NCI-H510A (cell line): ENCODE measurements around the gene MT1B.

Experiments
- DNase-seq: peaks from one replicate; lab custom pipeline; 2025; lab: John Stamatoyannopoulos, UW

MT1B gene

DNA sequence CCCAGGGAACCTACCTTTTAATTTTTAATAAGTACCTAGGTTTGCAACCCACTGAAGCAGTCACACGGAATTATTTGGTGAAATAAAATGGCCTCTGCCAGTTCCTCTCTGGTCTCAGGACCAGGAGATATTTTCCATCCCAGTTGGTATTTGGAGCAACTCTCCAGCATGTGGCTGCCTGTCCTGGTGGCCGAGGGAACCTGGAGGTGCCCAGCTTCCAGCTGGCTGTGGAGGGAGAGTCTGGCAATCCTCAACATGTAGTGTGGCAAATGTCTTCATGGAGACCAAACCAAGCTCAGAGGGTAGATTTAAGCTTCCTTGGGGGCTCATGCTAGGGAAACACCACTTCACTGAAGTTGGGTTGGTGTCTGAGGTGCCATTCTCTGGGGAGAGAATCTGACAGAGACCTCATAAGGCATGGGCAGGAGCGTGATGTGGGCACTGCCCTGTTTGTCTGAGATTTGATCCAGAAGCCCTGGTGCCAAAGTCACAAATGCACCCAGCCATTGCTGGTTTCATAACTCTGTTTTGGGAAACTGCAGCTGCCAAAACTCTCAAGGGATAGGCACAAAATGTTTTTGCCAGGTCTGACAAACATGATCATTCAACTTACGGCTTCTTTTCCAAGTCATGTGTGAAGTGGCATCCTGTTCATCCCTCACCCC is 33.4 kb downstream of the MT1B start:
- no peak for DNase-seq

DNA sequence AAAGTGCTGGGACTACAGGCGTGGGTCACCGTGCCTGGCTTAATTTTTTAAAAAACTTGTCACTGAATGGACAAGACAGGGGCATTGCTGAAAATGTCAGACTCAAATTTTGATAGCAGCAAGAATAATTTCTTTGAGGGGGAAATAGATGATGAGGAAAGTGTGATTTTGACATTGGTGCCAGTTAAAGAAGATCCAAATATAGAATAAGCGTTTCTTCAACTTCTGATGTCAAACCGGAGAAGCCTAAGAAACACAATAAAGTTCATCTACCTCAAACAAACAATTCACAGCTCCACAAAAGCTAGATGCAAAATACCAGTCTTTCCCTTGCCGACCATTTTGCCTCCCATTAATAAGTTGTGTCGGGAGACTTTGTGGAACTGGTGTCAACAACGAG is 35.1 kb downstream of the MT1B start:
- no peak for DNase-seq

DNA sequence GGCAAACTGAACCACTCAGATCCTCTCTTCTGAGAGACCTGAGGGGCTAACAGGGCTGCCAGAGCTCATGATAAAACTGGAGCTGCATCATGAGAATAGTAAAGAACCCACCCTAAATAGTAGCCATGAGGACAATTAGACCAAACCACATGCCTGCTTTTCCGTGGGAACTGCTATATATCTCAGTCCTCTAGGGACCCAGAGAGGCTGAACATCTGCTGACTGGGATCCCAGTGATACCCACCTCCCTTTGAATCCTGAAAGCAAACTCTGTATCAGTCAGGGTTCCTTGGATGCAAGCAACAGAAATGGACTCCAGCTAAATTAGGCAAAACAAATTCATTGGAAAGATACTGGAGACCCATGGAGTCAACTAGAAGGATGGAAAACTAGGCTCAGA is 37.1 kb downstream of the MT1B start:
- DNase-seq, result no peak

DNA sequence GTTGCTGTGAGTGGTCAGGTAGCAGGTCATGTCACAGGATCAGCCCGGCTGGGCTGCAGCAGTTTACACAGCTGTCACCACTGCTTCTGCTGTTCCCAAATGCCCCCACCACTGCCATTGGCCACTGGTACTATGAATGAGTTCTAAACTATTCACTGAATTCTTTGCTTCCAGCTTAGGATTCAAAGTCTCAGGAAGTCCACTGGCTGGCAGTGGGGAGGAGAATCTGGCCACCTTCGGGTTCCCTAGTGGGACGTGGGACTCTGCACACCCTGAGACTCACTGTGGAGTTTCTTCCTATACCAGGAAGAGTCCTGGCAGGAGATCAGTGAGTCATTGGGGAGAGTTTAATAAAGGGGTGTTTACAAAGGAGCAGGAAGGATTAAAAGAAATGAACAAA is 37.5 kb downstream of the MT1B start:
- DNase-seq, result no peak

GRCh38 chr16:56690420-56691122 is 38.9 kb downstream of the MT1B start:
- no peak for DNase-seq

GRCh38 chr16:56691885-56692284 is 40.2 kb downstream of the MT1B start:
- no peak for DNase-seq

DNA sequence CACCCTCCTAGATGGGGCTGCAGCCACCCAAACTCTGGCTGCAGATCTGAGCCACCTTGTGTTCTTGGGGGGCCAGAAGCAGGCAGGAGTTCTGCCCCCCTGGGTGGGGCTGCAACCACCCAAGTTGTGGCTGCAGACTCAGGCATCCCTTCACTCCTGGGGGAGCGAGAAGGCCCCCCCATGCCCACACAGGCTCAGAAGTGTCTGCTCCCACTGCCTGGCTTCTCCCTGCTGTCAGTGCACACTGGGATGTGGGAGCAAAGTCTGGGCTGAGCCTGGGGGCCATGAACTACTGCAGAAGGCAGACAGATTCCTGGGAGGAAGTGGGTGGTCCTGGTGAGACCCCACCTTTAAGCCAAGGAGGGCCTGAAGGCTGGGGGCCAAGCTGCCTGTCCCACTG is 43.6 kb downstream of the MT1B start:
- no peak for DNase-seq

DNA sequence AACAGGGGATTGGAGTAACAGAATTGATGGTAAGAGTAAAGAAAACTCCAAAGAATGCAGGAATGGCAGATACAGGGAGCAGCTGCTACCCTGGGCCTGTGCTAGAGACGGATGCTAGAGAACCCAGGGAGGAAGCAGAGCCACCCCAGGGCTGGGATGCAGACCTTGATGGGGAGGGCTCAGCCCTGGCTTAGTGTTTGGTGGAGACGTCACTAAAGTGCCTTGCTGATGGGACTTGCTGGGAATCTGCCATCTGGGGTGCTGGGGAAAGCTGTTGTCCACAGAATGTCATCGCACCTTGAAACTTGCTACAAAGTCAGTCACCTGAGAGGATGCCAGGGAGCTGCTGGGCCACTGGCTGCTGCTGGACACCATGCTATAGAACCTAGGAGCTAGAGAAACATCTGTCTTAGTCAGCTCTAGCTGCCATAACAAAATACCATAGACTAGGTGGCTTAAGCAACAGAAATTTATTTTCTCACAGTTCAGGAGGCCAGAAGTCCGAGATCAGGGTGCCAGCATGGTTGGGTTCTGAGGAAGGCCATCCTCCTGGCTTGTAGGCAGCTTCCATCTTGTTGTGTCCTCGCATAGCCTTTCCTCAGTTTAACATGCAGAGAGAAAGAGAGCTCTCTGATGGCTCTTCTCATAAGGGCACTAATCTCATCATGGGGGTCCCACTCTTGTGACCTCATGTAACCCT is 45.9 kb downstream of the MT1B start:
- no peak for DNase-seq

- DNase-seq, result no peak
These were observed 48.5 kb downstream of the MT1B start for GRCh38 chr16:56700195-56700594.

GRCh38 chr16:56700631-56701030 is 48.9 kb downstream of the MT1B start:
- no peak for DNase-seq

- no peak for DNase-seq
These were observed 49.8 kb downstream of the MT1B start for GRCh38 chr16:56701534-56701933.
